Stimulated activated CD4-positive, alpha-beta T cell treated with anti-CD3 and anti-CD28 coated beads, Interleukin-12 subunit alpha, Interleukin-12 subunit beta, amount 100 ng/mL, for 4 hours (primary cell): Measurements from ENCODE around the gene RAB3GAP2.
"Not testable (repeated sequence)": the region's sequence is repeated elsewhere in the genome, so short reads cannot be mapped to it uniquely, and the experiment has no call there.

ENCODE experiments used
- DNase-seq: peaks from one replicate; pipeline ENCODE4 v3.0.0-alpha.2; 2020

Gene RAB3GAP2

GRCh38 chr1:220239213-220239612 is 33.0 kb downstream of the RAB3GAP2 start:
- DNase-seq: no peak

DNA sequence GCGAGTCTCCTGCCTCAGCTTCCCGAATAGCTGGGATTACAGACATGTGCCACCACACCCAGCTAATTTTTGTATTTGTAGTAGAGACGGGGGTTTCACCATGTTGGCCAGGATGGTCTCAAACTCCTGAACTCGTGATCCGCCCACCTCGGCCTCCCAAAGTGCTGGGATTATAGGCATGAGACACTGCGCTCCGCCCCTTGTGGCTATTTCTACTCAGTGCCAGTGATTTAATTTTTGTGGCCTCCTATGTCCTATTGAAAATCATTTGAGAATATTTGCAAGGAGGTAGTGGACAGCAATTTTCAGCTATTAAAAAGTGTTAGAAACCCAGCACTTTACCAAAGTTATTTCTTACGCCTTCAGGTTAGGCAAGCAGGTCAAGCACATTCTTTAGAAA is 36.0 kb downstream of the RAB3GAP2 start:
- DNase-seq: not testable (repeated sequence)

DNA sequence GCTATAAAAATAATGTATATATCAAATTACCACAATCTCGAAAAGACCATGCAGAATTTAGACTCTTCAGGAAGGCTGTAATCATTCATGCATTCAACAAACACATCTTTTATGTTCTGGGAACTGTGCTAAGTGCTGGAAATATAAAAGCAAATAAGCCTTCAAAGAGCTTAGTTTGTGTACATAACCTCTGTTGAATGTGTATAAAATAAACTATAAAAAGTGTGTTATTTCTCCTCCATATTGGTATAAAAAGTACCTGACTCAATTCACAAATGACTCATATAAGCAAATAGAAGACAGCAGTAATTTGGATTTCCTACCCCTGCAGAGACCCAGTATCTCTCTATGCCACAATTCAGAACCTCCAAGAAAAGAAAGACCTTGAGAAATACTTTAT is 36.8 kb downstream of the RAB3GAP2 start:
- no peak for DNase-seq

DNA sequence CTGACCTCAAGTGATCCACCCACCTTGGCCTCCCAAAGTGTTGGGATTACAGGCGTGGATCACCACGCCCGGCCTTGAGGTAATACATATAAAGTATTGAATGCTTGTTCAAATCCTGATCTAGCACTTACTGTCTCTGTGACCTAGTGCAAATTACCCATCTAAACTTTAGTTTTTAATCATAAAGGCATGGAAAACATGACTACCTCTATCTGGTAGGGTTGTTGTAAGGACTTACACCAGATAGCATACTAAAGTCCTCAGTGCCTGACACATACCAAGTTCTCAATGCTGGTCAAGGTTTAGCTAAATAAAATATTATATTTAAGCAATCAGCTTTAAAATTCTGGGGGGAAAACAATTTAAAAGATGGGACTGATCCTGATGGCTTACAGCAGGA is 38.3 kb downstream of the RAB3GAP2 start:
- DNase-seq: no peak

GRCh38 chr1:220229771-220230170 is 42.5 kb downstream of the RAB3GAP2 start:
- DNase-seq: no peak

- DNase-seq: no peak
Measured at GRCh38 chr1:220227393-220227792, 44.9 kb downstream of the RAB3GAP2 start.

- DNase-seq: no peak
Measured at GRCh38 chr1:220226752-220227151, 45.5 kb downstream of the RAB3GAP2 start.

GRCh38 chr1:220225957-220226356 is 46.3 kb downstream of the RAB3GAP2 start:
- no peak for DNase-seq

- DNase-seq: no peak
Measured at GRCh38 chr1:220224611-220225124, 47.6 kb downstream of the RAB3GAP2 start.

DNA sequence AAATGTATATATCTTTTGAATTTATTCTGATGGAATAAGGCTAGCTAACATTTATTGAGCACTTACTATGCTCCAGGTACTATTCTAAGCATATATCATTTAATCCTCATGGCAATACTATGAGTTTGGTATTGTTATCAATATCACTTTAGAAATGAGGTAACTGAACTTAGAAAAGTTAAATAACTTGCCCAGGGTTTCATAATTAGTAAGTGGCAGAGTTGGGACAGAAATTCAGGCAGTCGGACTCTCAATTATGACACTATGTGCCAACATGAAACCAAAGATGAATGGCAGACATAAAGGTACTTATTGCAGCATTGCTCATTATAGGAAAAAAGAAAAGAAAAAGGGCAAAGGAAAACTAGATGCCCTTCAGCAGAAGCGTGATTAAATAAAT is 48.2 kb downstream of the RAB3GAP2 start:
- DNase-seq: no peak

- DNase-seq: no peak
Measured at GRCh38 chr1:220222939-220223338, 49.3 kb downstream of the RAB3GAP2 start.

DNA sequence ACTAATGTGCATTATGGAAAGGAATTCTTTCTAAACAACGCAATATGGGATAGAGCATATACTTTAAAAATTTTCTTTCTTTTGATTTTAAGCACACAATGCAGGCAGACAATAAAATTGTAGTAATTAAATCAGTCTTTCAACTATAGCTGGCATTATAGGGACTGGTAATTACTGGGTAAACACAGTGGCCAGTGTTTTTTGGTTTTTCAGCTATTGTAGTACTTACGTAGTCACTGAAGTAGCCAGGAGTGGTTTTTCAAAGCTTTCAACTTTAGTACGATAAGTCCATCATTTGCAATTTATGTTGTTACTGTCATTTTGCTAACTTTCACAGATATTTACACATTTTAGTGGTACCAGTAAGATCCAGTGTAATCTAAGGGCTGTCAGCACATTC is 50.6 kb downstream of the RAB3GAP2 start:
- no peak for DNase-seq

DNA sequence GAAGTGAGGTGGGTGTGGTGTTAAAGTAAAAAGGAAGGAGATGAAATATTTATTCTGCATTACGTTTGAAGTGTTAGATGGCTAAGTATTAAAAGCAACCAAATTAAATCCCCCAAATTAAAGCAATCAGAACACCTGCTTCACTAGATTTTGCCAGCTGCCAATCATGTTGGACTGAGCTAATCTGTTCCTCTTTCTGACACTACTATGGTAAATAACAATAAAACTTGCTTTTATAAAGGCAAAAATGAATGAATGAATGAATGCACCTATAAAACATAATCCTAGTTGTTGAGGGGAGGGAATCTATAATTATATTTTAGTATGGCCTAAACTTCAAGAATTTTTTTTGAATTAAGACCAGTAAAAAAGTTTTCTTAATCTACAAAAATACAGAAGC is 51.0 kb downstream of the RAB3GAP2 start:
- no peak for DNase-seq

DNA sequence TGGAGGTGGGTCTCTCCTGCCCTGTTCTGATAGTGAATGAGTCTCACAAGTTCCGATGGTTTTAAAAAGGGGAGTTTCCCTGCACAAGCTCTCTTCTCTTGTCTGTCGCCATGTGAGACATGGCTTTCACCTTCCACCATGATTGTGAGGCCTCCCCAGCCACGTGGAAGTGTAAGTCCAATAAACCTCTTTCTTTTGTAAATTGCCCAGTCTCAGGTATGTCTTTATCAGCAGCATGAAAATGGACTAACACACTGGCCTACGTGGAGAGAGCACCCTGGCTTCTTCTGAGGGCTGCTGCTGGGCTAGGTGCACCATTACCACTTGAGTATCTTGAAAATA is 51.6 kb downstream of the RAB3GAP2 start:
- DNase-seq: not testable (repeated sequence)

DNA sequence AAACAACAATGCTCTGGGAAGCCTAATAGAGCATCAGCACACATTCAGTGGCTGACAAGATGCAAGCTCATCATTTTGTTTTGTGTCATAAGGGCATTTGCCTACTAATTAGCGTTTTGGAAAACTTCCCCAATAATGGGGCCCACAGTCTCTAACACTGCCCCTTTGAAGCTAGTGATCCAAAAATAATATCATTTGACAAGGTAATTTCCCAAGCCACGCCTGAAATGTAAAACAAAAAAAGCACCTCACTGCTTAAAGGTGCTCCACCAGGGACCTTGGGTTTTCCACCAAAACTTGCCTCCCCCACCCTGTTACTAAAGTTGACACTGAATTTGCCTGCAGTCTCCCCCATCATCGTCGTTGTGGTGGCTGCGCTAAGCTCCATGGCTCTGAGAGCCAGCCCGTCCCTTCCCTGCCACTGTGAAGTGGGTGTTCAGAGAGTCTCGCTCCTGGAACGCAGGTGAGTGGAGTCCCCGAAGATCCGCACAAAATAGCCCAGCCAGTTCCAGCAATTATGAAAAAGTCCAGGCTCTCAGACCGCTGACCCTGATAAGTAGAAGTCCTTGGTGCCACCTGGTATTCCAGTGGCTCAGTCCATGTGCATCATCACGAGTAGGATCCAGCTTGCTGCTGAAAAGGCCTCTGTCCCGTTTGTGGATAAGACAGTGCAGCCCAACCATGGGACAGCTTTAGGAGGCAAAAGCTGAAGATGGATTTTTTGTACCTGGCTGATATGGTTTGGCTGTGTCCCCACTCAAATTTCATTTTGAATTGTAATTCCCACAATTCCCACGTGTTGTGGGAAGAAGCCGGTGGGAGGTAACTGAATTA is 52.2 kb downstream of the RAB3GAP2 start:
- DNase-seq: no peak

DNA sequence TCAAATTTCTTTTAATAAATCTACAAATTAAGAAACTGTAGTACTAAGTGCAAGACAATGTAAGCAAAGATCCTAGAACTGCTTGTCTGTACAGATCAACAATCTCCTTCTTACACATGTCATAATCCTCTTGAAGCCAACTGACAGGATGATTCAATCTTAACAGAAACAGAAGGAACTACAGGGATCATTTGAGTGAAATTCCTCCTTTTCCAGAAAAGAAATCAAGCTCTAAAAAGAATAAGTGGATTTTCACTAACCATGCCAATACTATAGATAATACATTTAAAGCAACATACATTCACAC is 53.2 kb downstream of the RAB3GAP2 start:
- DNase-seq: no peak

GRCh38 chr1:220218397-220219135 is 53.7 kb downstream of the RAB3GAP2 start:
- DNase-seq: peak; percentile 29

DNA sequence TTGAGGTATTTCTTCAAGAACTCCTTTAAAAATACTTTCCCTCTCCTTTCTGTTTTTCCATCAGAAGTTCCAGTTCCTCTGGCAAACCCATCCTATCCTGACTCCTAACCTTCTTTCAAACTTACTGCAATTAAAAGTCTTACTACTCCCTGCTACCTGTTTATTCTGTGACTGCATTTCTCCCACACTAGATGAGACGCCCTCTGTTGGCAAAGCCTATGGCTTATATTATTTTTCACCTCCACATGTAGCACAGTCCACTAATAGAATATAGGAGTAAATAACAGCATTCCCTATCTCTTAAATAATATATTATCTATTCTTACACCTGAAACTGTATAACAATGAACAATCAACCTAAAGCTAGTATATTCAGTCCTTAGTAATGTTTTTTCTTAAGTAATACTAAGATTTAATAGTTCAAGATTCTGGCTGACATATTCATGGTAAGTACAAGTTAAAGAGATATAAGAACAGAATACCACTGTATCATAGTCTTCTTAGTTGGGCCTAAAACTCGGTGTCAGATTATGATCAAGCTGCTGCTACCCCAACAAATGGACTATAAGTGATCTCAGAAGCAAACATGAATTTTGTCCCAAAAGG is 54.8 kb downstream of the RAB3GAP2 start:
- no peak for DNase-seq

DNA sequence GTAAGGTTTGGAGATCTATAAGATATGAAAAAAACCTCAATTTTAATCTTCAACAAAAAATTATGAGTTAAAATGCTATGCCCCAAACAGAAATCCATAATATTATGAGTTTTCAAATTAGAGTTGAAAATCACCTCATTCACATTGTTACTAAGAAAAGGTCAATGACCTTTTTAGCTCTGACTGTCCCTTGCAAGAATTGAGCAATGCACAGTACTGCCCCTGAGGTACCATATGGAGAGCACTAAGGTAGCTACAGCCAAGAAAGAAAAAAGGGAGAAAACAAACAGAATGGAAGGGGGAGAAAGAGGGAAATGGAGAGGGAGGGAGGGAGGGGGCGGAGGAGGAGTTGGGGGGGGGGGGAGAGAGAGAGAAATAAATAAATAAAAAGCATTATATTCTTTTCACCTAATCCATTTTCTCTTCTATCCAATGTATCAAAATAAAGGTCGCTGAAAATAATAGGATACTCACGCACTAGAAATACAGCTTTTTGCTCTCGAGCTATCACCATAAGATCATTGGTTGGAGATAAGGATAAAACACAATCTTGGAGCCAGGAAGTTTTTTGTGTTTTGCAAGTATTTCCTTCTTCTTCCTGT is 58.8 kb downstream of the RAB3GAP2 start:
- DNase-seq: no peak

- DNase-seq: no peak
Measured at GRCh38 chr1:220207411-220207810, 64.8 kb downstream of the RAB3GAP2 start.

- DNase-seq: not testable (repeated sequence)
Measured at GRCh38 chr1:220204758-220205157, 67.5 kb downstream of the RAB3GAP2 start.

DNA sequence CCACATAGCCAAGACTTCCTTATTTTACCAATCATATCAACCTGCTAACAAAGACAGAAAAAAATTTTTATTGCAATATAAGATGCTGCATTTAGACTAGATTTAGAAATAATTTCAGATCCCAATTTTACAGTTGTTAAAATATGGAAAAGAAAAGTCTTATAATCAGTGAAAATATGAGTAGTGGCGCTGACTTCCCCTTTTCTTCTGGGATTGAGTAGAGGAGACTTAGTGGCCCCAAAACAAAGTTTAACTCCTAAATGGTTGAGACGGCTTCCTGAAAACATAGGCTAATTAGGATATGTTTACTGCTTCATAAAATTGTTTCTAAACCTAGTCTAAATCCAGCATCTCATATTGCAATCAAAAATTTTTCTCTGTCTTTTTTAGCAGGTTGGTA is 68.4 kb downstream of the RAB3GAP2 start:
- DNase-seq: no peak

- no peak for DNase-seq
Measured at GRCh38 chr1:220198186-220199005, 73.9 kb downstream of the RAB3GAP2 start.
